T-cell (primary cell): ENCODE results near the gene CCDC32. TPM values are rescaled to one million over a fixed set of nuclear protein-coding genes. Genes with fewer than 3 reads are reported as not detected.
A peak's percentile ranks its signal among the peaks of the same experiment; 100 is the strongest.
"Not testable (repeated sequence)": the region's sequence is repeated elsewhere in the genome, so short reads cannot be mapped to it uniquely, and the experiment has no call there.

ENCODE experiments used
- ATAC-seq, 4 experiments: fragments of 200-7000 bp in 3 of 4; fragments of 150-1000 bp in 1 of 4; cut with Tn5 transposase; replicated peaks in 1 of 4; 1 replicate in 3 of 4; 2 replicates in 1 of 4; pipeline ENCODE4 v1.10.0; 2021; ENCODE audit warnings: moderate library complexity in 3 of 4, mild to moderate bottlenecking in 2 of 4, moderate number of reproducible peaks in 1 of 4
- CTCF ChIA-PET, 2 donors: fragments of 300-600 bp; sonication (Branson Sonifier 250); formaldehyde crosslinking; loops; one replicate each; lab custom pipeline; 2022; ENCODE audit warnings: antibody characterized with exemption in 2 of 2; lab: Charles Lee
- POLR2A ChIA-PET, 2 donors: fragments of 300-600 bp; sonication (Branson Sonifier 250); formaldehyde crosslinking; loops; one replicate each; lab custom pipeline; 2022; ENCODE audit warnings: antibody characterized with exemption in 2 of 2; lab: Charles Lee
- DNase-seq, 35 experiments: peaks; one replicate each; pipeline versions ENCODE4 v3.0.0 to v3.0.0-alpha.2; 2013 to 2023
- H3K27ac ChIP-seq: one replicate; pipeline ENCODE4 v1.5.1; 2013; ENCODE audit warnings: low read length
- H3K27me3 ChIP-seq, 2 experiments: replicated peaks in 1 of 2; 1 replicate in 1 of 2; 2 replicates in 1 of 2; pipeline versions ENCODE4 v1.6.1 to v1.7.0; 2013; ENCODE audit warnings: low read length in 1 of 2, mixed read lengths in 1 of 2; ENCODE audit not compliant: control insufficient read depth in 2 of 2, insufficient read depth in 2 of 2; ENCODE audit errors: extremely low read depth in 1 of 2
- H3K36me3 ChIP-seq, 2 donors: 1 replicate in 1 of 2; 2 replicates in 1 of 2; pipeline versions ENCODE4 v1.6.1 to v1.7.0; 2013; ENCODE audit warnings: low read length in 1 of 2; ENCODE audit not compliant: control insufficient read depth in 2 of 2, insufficient read depth in 1 of 2; ENCODE audit errors: extremely low read depth in 1 of 2
- H3K4me1 ChIP-seq, 2 experiments: 1 replicate in 1 of 2; 2 replicates in 1 of 2; pipeline versions ENCODE4 v1.6.1 to v1.7.0; 2013; ENCODE audit warnings: low read length in 2 of 2, mixed read lengths in 1 of 2; ENCODE audit not compliant: insufficient read depth in 2 of 2, control insufficient read depth in 1 of 2; ENCODE audit errors: extremely low read depth in 1 of 2
- H3K4me3 ChIP-seq, 2 donors: 1 replicate in 1 of 2; 2 replicates in 1 of 2; pipeline versions ENCODE4 v1.5.1 to v1.7.0; 2013; ENCODE audit warnings: mild to moderate bottlenecking in 2 of 2, low read length in 1 of 2, moderate library complexity in 1 of 2; ENCODE audit not compliant: control insufficient read depth in 1 of 2; ENCODE audit errors: extremely low read depth in 1 of 2
- H3K9me3 ChIP-seq: 2 replicates; pipeline ENCODE4 v1.7.0; 2013
- H3K27ac Mint-ChIP-seq, 2 donors: one replicate each; pipeline ENCODE4 v1.8.0; 2020 to 2021; ENCODE audit warnings: mild to moderate bottlenecking in 2 of 2, mixed read lengths in 2 of 2
- H3K27me3 Mint-ChIP-seq, 2 donors: one replicate each; pipeline ENCODE4 v1.8.0; 2021 to 2022; ENCODE audit warnings: mixed read lengths in 2 of 2
- H3K36me3 Mint-ChIP-seq: one replicate; pipeline ENCODE4 v1.8.0; 2021; ENCODE audit warnings: mixed read lengths
- H3K4me1 Mint-ChIP-seq, 3 donors: one replicate each; pipeline ENCODE4 v1.8.0; 2020 to 2022; ENCODE audit warnings: mixed read lengths in 3 of 3, mild to moderate bottlenecking in 1 of 3
- H3K4me3 Mint-ChIP-seq, 3 donors: one replicate each; pipeline ENCODE4 v1.8.0; 2020 to 2022; ENCODE audit warnings: mild to moderate bottlenecking in 3 of 3, mixed read lengths in 3 of 3, moderate library complexity in 3 of 3
- H3K9me3 Mint-ChIP-seq, 3 donors: one replicate each; pipeline ENCODE4 v1.8.0; 2020 to 2022; ENCODE audit warnings: mixed read lengths in 3 of 3
- WGBS: methylation state at CpG from one replicate; pipeline ENCODE4 v1.1.5; 2013; ENCODE audit warnings: missing lambda C conversion rate; ENCODE audit not compliant: insufficient coverage; 5-methylcytosine and 5-hydroxymethylcytosine counted together
- total RNA-seq, 35 experiments: library from RNA in 6 of 35; stranded (reverse) in 6 of 35; fragments of 120-200 nt in 1 of 35; gene quantifications; one replicate each; pipeline versions ENCODE4 v1.2.1 to v1.2.4 and lab custom pipeline; 2013 to 2026

Gene CCDC32
- total RNA-seq, 5 donors from 2014 or later (not counting 1 experiment from before 2014, with no cell fraction given): 19.9 to 31.5 (median 27.2) TPM

DNA sequence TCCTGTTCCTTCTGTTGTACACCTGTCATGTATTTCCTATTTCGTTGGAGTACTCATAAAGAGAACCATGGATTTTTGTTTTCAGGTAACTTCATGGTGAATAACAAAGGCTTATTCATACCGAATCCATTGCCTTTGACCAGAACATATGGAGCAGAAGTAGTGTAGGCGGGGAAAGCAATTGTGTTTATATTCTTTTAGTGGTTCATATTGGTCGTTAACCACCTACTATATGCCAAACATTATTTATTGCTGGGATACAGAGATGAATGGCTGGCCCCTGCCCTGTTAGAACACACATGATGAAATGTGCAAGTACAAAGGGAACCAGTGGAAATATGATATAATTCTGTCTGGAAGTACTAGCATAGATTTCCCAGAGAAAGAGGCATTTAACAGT lies 14.1 kb upstream of the CCDC32 start:
- Mint-ChIP-seq H3K4me1 (peaks cover 2 to 6% (median 2%) of the 10 kb centered on the region in 3 donors), H3K4me3 (no peak overlapping the region), H3K9me3 (no peaks in the 10 kb centered on the region), H3K36me3 (peaks cover 11% of the 10 kb centered on the region), H3K27ac (no peak overlapping the region), H3K27me3 (no peaks in the 10 kb centered on the region)
- Histone ChIP-seq H3K4me1 (no peaks in the 10 kb centered on the region), H3K9me3 (no peaks in the 10 kb centered on the region), H3K27ac (no peak overlapping the region), H3K4me3 (no peak overlapping the region), H3K27me3 (no peaks in the 10 kb centered on the region), H3K36me3 (peaks cover 0 to 15% of the 10 kb centered on the region in 2 donors)
- POLR2A ChIA-PET: no interaction called here
- DNase-seq (no peak), ATAC-seq (no peak)
- CTCF ChIA-PET: interaction anchor here in 1 of 2 donors (0.6 kb wide), 1 partner anchor 726 kb away, joined by 3 read pairs; no protein-coding TSS in a partner anchor
- WGBS: no CpG with 5 or more reads among the region's 4 CpGs

DNA sequence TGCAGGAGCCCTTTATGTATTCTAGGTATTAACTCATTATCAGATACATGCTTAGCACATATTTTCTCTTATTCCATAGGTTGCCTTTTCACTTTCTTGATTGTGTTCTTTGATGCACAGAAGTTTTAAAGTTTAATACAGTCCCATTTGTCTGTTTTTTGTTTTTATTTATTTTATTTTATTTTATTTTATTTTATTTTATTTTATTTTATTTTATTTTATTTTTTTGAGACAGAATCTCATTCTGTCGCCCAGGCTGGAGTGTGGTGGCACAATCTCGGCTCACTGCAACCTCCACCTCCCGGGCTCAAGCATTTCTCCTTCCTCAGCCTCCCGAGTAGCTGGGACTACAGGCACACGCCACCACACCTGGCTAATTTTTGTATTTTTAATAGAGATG lies 12.1 kb upstream of the CCDC32 start:
- not testable (repeated sequence) for ATAC-seq, H3K4me1 ChIP-seq, H3K9me3 ChIP-seq, H3K4me3 Mint-ChIP-seq, H3K4me3 ChIP-seq, H3K9me3 Mint-ChIP-seq, H3K27me3 ChIP-seq, H3K27ac Mint-ChIP-seq, H3K27me3 Mint-ChIP-seq, H3K27ac ChIP-seq, DNase-seq
- ChIA-PET POLR2A (interaction anchor here in 1 of 2 donors (0.5 kb wide), 1 partner anchor 68 kb away, joined by 3 read pairs; no protein-coding TSS in a partner anchor), CTCF (interaction anchor here (0.6 to 0.7 kb wide), 2 partner anchors 11 to 14 kb away, joined by 5 to 7 read pairs; no protein-coding TSS in a partner anchor)
- WGBS: no CpG with 5 or more reads among the region's 5 CpGs
- H3K36me3 ChIP-seq: peaks cover 3 to 28% of the 10 kb centered on the region in 2 donors
- Mint-ChIP-seq H3K4me1 (peaks cover 6 to 11% (median 8%) of the 10 kb centered on the region in 3 donors), H3K36me3 (peaks cover 24% of the 10 kb centered on the region)

GRCh38 chr15:40575113-40575512 lies 10.3 kb upstream of the CCDC32 start:
- Histone ChIP-seq H3K4me3 (no peak overlapping the region), H3K9me3 (no peaks in the 10 kb centered on the region), H3K4me1 (peaks cover 4 to 6% of the 10 kb centered on the region in 2 experiments), H3K27me3 (no peaks in the 10 kb centered on the region), H3K36me3 (peaks cover 3 to 36% of the 10 kb centered on the region in 2 donors), H3K27ac (no peak overlapping the region)
- Mint-ChIP-seq H3K27ac (no peak overlapping the region), H3K9me3 (no peaks in the 10 kb centered on the region), H3K36me3 (peaks cover 24% of the 10 kb centered on the region), H3K27me3 (no peaks in the 10 kb centered on the region), H3K4me1 (peaks cover 23 to 24% (median 23%) of the 10 kb centered on the region in 3 donors), H3K4me3 (no peak overlapping the region)
- ATAC-seq: no peak
- ChIA-PET POLR2A (interaction anchor here in 1 of 2 donors (0.6 kb wide), 2 partner anchors 15 to 639 kb away, joined by 3 read pairs; no protein-coding TSS in a partner anchor), CTCF (interaction anchor here in 1 of 2 donors (0.6 kb wide), 1 partner anchor 25 kb away, joined by 3 read pairs; no protein-coding TSS in a partner anchor)
- no peak for DNase-seq

- H3K9me3 ChIP-seq: no peaks in the 10 kb centered on the region
- H3K4me3 Mint-ChIP-seq: peak within 1 kb of the TSS; percentile 95 to 98 (median 97)
- H3K27ac Mint-ChIP-seq: peak within 1 kb of the TSS; percentile 96 to 97
- POLR2A ChIA-PET: interaction anchor here (0.6 to 1.8 kb wide), 6 partner anchors 20 to 273 kb away, joined by 3 to 18 read pairs (median 5); partner anchors contain the start of genes INAFM2 (in 1 of the 2) and RAD51 (in 1 of the 2)
- H3K4me3 ChIP-seq: peak within 1 kb of the TSS; percentile 87 to 94
- DNase-seq (peak; percentile 81 to 95 (median 89)), ATAC-seq (peak; percentile 66 to 68 (median 67))
- H3K27ac ChIP-seq: peak within 1 kb of the TSS; percentile 88
- H3K27me3 ChIP-seq: peaks cover 0 to 7% of the 10 kb centered on the region in 2 experiments
- CTCF ChIA-PET: interaction anchor here (0.6 to 1.5 kb wide), 11 partner anchors 20 to 1944 kb away, joined by 3 to 27 read pairs (median 4); partner anchors contain the start of genes RAD51 (in 1 of the 2) and VPS18 (in 1 of the 2)
- H3K4me1 ChIP-seq: peaks cover 18 to 21% of the 10 kb centered on the region in 2 experiments
- under 1% methylated on average over 56 of the region's 62 CpGs for WGBS
- H3K27me3 Mint-ChIP-seq: no peaks in the 10 kb centered on the region
- H3K36me3 ChIP-seq: peaks cover 3 to 25% of the 10 kb centered on the region in 2 donors
- peaks cover 15% of the 10 kb centered on the region for H3K36me3 Mint-ChIP-seq
- no peaks in the 10 kb centered on the region for H3K9me3 Mint-ChIP-seq
- H3K4me1 Mint-ChIP-seq: peaks cover 41 to 52% (median 44%) of the 10 kb centered on the region in 3 donors
Observed at GRCh38 chr15:40569129-40569953, 4.5 kb upstream of the CCDC32 start, which contains the start of gene RPUSD2. TSS of gene RPUSD2 (plus strand) at chr15:40569299. CDS start at chr15:40569338, 39 bp downstream.

DNA sequence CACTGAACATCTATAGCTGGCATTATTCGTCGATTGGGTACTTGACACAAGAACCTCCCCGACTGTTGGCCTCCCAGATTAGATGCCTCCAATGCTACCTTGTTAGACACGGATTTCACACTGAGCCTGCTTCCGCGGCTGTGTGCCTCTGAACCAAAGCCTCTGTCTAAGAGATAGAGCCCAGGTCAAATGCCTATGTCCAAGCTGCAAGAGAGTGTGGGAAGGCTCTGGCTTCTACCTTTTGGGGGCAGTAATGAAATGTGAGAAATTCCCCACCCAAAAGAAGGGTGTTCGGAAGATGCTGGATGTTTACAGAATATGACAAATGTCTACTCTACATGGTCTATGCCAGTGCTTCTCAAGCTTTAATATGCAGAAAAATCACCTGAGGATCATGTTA lies 2.3 kb upstream of the CCDC32 start:
- H3K4me1 ChIP-seq: peaks cover 22 to 37% of the 10 kb centered on the region in 2 experiments
- H3K27me3 Mint-ChIP-seq: no peaks in the 10 kb centered on the region
- no peaks in the 10 kb centered on the region for H3K9me3 Mint-ChIP-seq
- ChIA-PET POLR2A (interaction anchor here in 1 of 2 donors (0.7 kb wide), 2 partner anchors 24 to 152 kb away, joined by 6 read pairs; no protein-coding TSS in a partner anchor), CTCF (interaction anchor here in 1 of 2 donors (0.7 kb wide), 1 partner anchor 327 kb away, joined by 3 read pairs; the partner anchor contains the start of gene VPS18)
- H3K4me3 ChIP-seq: no peak overlapping the region
- H3K9me3 ChIP-seq: no peaks in the 10 kb centered on the region
- H3K27ac Mint-ChIP-seq: peak overlapping the region in 1 of 2 donors; percentile 44
- H3K36me3 Mint-ChIP-seq: peaks cover under 1% of the 10 kb centered on the region
- peaks cover 0 to 7% of the 10 kb centered on the region in 2 experiments for H3K27me3 ChIP-seq
- DNase-seq (no peak), ATAC-seq (no peak)
- peak overlapping the region in 1 of 3 donors; percentile 95 for H3K4me3 Mint-ChIP-seq
- WGBS: 64% methylated on average over 6 of the region's 7 CpGs
- H3K4me1 Mint-ChIP-seq: peaks cover 52 to 60% (median 55%) of the 10 kb centered on the region in 3 donors
- no peak overlapping the region for H3K27ac ChIP-seq
- H3K36me3 ChIP-seq: peaks cover 0 to 12% of the 10 kb centered on the region in 2 donors
